Fibroblast of mammary gland (primary cell): ENCODE results near the gene ZNF423.

Experiments used
- DNase-seq: peaks from one replicate; pipeline ENCODE4 v3.0.0-alpha.2; 2010; ENCODE audit warnings: low read depth
- H3K4me3 ChIP-seq: 2 replicates; pipeline ENCODE4 v1.5.1; 2011; ENCODE audit warnings: low read depth, mild to moderate bottlenecking, low read length, moderate library complexity; ENCODE audit not compliant: control insufficient read depth
- TF ChIP-seq, protein P1 (sequence below): conservative IDR thresholded peaks from 2 replicates; pipeline ENCODE4 v1.5.1; 2011; ENCODE audit warnings: low read depth, low read length, inconsistent platforms; ENCODE audit not compliant: control insufficient read depth, insufficient read depth

ZNF423 gene

DNA sequence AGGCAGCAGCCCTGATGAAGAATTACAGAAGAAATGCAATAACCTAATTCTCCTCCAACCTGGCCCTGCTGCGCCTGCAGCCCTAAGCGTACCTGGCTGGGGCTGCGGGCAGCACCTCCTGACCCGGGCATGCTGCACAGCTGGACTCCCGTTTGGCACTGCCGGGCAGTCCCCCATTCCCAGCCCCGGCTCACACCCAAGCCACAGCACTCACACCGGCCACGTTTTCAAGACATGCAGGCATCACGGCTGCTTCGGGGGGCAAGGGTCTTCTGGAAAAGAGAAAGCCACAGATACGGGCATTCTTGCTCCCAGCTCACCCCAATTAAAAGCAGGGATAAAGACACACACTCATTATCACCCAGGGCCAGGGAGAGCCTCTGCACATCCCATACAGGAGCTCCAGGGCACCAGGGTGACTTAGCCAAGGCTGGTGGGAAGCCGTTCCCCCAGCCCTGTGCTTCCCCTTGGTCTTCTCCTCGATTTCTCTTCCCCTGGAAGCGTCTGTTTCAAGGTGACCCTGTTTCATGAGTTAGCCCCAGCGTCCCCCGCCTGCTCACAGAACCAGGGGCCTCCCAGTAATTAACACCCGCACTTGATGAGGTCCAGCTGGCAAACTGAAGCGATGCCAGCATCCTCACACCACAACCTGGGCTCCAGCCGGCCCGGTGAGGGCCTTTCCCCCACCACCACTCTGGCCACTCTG, 265.6 kb downstream of the ZNF423 start:
- no peak for DNase-seq
- H3K4me3 ChIP-seq, result no peak overlapping the region
- TF ChIP-seq, protein P1, sequence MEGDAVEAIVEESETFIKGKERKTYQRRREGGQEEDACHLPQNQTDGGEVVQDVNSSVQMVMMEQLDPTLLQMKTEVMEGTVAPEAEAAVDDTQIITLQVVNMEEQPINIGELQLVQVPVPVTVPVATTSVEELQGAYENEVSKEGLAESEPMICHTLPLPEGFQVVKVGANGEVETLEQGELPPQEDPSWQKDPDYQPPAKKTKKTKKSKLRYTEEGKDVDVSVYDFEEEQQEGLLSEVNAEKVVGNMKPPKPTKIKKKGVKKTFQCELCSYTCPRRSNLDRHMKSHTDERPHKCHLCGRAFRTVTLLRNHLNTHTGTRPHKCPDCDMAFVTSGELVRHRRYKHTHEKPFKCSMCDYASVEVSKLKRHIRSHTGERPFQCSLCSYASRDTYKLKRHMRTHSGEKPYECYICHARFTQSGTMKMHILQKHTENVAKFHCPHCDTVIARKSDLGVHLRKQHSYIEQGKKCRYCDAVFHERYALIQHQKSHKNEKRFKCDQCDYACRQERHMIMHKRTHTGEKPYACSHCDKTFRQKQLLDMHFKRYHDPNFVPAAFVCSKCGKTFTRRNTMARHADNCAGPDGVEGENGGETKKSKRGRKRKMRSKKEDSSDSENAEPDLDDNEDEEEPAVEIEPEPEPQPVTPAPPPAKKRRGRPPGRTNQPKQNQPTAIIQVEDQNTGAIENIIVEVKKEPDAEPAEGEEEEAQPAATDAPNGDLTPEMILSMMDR, result no peak

GRCh38 chr16:49589544-49590031, 266.3 kb downstream of the ZNF423 start:
- TF ChIP-seq, protein P1, result no peak
- DNase-seq, result no peak
- no peak overlapping the region for H3K4me3 ChIP-seq

DNA sequence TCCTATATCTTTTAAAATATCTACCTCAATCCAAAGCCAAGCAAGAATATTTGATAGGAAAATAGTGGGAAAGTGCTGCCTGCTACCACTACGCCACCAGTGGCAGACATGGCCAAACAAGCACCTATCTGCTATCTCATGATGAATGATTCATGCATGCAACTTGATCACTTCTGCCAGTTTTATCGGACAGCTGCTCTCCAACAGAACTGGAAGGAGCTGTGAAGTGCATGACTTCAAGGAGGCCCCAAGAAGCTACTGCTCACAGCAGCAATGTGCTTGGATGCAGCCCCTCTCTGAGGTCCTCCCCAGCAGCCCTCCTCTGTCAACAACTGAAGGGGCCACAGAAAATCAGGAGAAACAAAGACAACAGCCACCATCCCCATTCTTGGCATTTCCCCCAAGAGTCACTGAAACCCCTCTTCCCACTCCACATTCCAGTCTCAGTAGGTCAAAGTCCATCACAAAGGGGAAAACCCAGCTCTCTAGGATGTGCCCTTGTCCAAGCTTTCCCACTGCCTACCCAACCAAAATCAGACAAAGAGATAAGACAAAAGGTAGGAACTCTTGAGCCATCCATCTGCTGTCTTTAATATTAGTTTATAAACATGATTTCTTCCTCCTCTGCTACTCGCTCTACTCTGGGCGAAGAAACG, 267.1 kb downstream of the ZNF423 start:
- DNase-seq, result peak; percentile 20
- no peak overlapping the region for H3K4me3 ChIP-seq
- TF ChIP-seq, protein P1, result no peak

GRCh38 chr16:49588026-49588425, 267.9 kb downstream of the ZNF423 start:
- H3K4me3 ChIP-seq, result no peak overlapping the region
- TF ChIP-seq, protein P1, result no peak
- DNase-seq, result no peak

DNA sequence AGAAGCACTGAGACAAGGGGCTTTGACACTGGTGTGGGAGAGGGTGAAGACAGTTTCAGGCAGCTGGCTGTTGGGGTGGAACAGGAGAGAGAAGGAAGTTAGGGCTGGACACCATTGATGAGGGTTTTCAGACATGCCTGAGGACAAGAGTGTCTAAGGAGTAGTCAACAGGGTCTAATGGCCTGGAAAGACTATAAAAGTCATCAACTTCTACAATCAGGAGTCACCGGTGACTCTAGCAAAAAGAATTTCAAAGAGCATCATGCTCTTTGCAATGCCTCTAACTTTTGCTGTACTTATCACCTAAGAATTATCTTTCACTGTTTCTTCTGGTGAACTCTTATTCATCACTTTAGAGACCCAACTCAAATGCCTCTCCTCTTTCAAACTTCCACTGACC, 268.4 kb downstream of the ZNF423 start:
- TF ChIP-seq, protein P1, result no peak
- H3K4me3 ChIP-seq, result no peak overlapping the region
- no peak for DNase-seq

DNA sequence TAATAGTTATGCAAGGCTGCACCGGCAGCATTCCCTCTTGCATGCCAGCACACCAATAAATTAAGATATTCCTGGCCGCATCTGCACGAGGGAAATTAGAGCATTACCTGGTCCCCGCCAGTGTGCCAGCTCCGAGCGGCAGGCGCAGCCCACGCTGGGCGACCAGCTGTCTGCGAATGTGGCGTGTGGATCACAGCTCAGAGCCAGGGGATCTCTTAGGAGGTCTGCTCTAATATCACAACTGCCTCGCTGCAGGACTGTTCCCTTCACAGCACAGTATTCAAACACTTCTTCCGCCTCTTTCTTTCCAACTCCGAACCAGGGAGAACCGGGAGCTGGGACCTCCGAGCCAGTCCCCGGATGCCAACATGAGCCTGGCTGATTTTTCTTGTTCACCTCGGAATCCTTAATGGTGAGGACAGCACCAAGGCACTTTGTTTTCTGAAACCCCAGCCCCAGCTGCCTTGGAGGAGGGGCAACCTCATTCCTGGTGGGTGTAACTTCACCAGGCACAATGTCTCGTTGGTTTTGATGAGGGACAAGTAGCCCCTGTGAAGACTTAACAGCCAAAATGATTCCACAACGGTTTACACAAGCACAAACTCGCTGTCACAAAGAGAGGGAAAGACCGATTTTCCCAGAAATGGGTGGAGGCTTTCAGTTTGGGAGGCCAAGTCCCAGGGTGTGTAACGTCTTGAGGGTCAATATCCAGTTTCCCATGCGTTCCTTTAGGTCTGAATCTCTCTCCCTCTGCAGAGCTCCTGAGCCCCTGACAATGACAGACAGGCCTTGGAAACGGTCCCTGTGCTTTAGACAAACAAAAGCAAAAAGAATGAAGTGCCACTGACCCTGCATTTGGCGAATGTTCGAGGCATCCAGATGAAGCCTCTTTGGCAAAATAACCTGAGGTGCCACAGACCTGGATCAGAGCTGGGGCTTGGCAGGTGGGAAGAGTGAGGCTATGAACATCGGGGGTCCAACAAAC, 269.2 kb downstream of the ZNF423 start:
- H3K4me3 ChIP-seq, result no peak overlapping the region
- no peak for DNase-seq
- TF ChIP-seq, protein P1, result no peak
